NCI-H748 (cell line): ENCODE results near the gene FILIP1.
A peak's percentile ranks its signal among the peaks of the same experiment; 100 is the strongest.

Experiments
- DNase-seq: peaks from one replicate; lab custom pipeline; 2025; ENCODE audit not compliant: unreplicated experiment; lab: John Stamatoyannopoulos, UW

FILIP1 gene

GRCh38 chr6:75497994-75498393 is 4.4 kb upstream of the FILIP1 start:
- DNase-seq = no peak

- no peak for DNase-seq
Observed at GRCh38 chr6:75495011-75495410, 1.4 kb upstream of the FILIP1 start.

- DNase-seq = no peak
Observed at GRCh38 chr6:75494290-75494689, 690 bp upstream of the FILIP1 start.

DNA sequence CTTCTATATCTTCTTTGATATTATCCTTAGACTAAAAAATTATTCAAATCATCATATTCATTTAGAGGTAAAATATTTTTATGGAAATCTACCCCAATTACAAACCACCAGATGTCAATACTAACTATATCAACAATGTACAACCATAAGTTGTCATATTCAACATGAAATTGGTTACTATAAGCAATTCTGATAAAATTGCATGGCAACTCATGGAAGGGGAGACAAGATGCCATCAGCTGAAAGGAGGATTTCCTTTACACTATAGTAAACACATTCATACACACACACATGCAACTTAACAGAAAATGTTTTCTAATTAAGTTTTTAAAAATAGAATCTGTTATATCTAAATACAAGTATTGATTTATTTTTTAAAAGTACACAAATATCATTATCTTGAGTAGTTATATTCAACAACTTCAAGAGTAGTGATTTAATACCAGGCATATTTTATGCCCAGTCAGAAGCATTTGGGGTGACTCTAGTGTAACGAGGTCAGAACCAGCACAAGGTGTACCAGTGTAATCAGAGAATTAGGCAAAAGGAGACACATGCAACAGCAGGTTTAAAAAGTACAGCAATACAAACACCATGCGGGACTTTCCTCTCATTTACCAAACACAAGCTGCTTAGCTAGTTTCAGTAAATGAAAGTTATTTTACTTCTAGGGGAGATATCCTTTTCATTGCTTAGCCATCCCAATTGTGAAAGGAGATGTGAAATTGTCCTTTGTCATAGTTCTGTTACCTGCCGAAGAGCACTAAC is 1.0 kb downstream of the FILIP1 start:
- DNase-seq = no peak

DNA sequence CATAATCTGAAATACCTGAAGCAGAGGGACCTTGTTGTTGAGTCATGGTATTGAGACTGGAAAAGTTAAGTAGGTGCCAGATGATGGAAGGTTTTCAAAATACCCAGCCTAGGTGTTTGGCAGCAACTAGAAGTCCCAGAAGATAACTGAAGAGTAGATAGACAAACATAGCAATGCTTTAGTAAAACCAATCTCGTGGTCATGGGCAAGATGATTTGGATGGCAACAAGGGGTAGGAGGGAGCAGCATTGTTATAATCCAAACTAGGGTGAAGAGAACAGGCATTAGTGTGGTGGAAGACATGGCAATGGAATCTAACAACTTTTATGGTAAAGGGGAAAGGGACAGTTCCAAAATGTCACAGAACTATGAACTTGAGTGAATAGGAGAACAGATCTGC is 2.3 kb downstream of the FILIP1 start:
- no peak for DNase-seq

- no peak for DNase-seq
Observed at GRCh38 chr6:75490706-75491105, 2.9 kb downstream of the FILIP1 start.

GRCh38 chr6:75489025-75489424 is 4.6 kb downstream of the FILIP1 start:
- no peak for DNase-seq

- no peak for DNase-seq
Observed at GRCh38 chr6:75488033-75488432, 5.6 kb downstream of the FILIP1 start.

- no peak for DNase-seq
Observed at GRCh38 chr6:75486850-75487518, 6.6 kb downstream of the FILIP1 start.

DNA sequence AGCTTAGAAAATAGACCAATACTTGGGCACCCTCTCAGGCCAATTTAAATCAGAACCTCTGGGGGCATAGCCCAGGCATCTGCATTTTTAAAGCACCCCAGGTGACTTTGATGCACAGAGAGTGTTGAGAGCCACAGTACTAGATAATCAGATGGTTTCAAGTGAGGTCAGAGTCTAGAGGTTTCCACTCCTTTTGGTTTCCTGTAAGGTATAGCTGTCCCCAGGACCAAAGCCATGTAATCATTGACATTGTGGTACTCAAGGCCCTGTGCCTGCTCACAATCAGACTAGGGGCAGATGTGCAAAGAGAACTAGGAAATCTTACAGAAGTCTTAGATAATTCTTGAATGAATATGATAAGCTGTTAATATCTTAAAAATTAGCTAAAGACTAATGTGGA is 9.1 kb downstream of the FILIP1 start:
- no peak for DNase-seq

DNA sequence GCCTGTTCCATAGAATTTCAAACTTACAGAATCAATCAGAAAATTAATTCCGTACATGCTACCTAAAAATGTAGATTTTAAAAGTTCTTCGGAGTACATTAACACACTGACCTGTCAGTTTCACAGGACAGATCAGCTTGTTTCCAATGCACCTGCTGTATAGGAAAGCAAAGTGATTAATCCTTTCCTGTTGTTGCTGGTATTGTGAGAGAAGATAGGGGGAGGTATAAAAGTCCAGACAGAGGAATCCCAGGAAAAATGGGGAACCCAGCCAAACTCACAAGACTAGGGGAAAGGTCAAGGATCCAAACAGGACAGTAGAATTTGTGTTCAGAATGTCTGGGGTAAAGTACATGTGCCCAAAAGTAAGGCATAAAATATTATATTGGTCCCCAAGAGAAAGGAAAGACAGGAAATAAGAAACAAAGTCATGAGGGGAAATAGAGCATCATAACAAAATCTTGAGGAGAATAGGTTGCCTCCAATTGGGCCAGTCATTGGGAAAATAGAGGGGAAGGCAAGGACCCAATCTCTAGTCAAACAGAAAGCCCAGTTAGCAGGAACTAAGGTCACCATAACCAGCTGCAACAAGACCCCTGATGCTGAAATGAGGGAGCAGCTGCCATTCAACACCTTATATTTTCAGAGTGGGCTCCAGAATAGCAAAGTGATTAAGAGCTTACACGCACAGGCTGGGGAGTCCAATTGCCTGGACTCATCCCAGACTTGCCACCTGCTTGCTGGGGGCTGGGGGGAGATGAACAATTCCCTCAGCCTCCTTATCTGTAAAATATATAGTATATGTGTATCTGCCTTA is 10.3 kb downstream of the FILIP1 start:
- no peak for DNase-seq

- DNase-seq = no peak
Observed at GRCh38 chr6:75481936-75482593, 11.5 kb downstream of the FILIP1 start.

- no peak for DNase-seq
Observed at GRCh38 chr6:75481394-75481793, 12.2 kb downstream of the FILIP1 start.

- no peak for DNase-seq
Observed at GRCh38 chr6:75480425-75480824, 13.2 kb downstream of the FILIP1 start.

GRCh38 chr6:75479712-75480111 is 13.9 kb downstream of the FILIP1 start:
- no peak for DNase-seq

- no peak for DNase-seq
Observed at GRCh38 chr6:75478929-75479328, 14.7 kb downstream of the FILIP1 start.

DNA sequence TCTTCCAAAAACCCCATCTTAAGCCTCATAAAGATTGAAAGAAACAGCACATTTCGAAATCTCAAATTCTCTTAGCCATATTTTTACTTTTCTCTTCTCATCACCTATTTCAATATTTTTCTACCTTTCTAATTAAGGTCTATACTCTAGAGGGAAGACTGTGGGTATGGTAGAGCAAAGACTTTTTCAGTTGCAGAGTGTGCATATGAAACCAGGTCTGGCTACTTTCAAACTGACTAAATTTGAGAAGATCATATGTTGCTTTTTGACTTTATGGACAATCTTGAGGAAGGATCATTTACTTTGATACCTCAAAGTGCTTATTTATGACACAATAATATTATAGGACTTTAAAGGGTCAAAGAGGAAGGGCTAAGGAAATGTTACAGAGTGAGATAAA is 20.7 kb downstream of the FILIP1 start:
- DNase-seq = no peak

- peak; percentile 62 for DNase-seq
Observed at GRCh38 chr6:75467966-75468365, 25.6 kb downstream of the FILIP1 start.

GRCh38 chr6:75467284-75467683 is 26.3 kb downstream of the FILIP1 start:
- no peak for DNase-seq

DNA sequence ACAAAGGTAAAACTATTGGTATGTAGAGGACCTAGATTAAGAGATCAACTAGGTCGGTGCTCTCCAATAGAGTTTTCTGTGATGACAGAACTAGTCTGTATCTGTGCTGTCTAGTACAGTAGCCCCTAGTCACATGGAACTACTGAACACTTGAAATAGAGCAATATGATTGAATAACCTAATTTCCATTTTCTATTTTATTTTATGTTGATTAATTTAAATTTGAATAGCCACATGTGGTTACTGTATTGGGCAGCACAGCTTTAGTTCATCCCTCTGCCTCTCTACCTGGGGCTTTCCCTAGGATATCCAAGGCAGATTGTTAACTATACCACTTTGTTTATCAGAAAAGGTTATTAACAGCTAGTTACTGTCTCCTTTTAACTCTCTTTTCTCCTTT is 27.0 kb downstream of the FILIP1 start:
- no peak for DNase-seq

DNA sequence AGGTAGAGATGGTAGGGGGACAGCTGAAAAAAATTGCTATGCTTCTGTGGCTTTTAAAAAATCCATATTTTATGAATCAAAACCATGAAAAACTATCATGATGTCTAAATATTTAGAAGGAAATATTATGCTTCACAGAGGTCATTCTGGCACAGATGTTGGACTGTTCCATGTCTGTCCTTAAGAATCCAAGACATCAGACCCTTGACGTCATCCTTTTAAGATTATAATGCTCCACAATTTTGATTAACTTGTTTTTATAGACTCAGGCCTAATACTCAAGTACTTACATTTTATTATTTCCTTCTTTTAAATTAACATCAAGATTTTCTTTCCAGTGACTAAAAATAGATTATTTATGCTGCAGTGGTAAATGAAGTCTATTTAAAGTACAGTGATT is 29.7 kb downstream of the FILIP1 start:
- DNase-seq = no peak
